ENCODE data around the gene CPE. TPM values are rescaled to one million over a fixed set of nuclear protein-coding genes. Genes with fewer than 3 reads are reported as not detected.

The CPE gene
- polyA plus RNA-seq, 1 of the 3 experiments (the other 2 are of a cell fraction): 18.2 TPM

GRCh38 chr4:165364452-165365080 is 14.2 kb upstream of the CPE start:
- no peak overlapping the region for H3K4me2 ChIP-seq
- no peaks in the 10 kb centered on the region for H3K9me2 ChIP-seq
- H3F3A ChIP-seq (replicated peaks; ENCODE audit: insufficient read depth): no peaks in the 10 kb centered on the region
- no peaks in the 10 kb centered on the region for H3K4me1 ChIP-seq (ENCODE audit: control insufficient read depth in 1 of 2, insufficient read depth in 2 of 2, low read depth in 1 of 2, low read length in 1 of 2)
- ChIA-PET POLR2A (no interaction called here), CTCF (interaction anchor here (1.6 kb wide), 1 partner anchor 13 kb away, joined by 3 read pairs; no protein-coding TSS in a partner anchor)
- no peak overlapping the region for H3K9ac ChIP-seq
- no peak overlapping the region for H2AFZ ChIP-seq (ENCODE audit: low read depth)
- no peaks in the 10 kb centered on the region for H4K20me1 ChIP-seq (ENCODE audit: insufficient read depth)
- TF ChIP-seq FOXJ3 (CRISPR knock-in tag; IDR thresholded peaks at IDR 0.05) (no peak), EZH2phosphoT487 (IDR thresholded peaks at IDR 0.05; ENCODE audit: borderline replicate concordance, low read depth) (no peak), POLR2AphosphoS5 (IDR thresholded peaks at IDR 0.05; ENCODE audit: low read depth, low read length) (no peak), NFIC (IDR thresholded peaks at IDR 0.05; ENCODE audit: borderline replicate concordance) (no peak), NRF1 (IDR thresholded peaks at IDR 0.05; ENCODE audit: low read depth, low read length) (no peak), FOXM1 (IDR thresholded peaks at IDR 0.05; ENCODE audit: low read depth) (no peak), EP300 (IDR thresholded peaks at IDR 0.05; ENCODE audit: borderline replicate concordance in 1 of 2, low read depth in 1 of 2, low read length in 1 of 2) (no peak), RFX5 (IDR thresholded peaks at IDR 0.05; ENCODE audit: low read length) (no peak), USF2 (IDR thresholded peaks at IDR 0.05; ENCODE audit: borderline replicate concordance, low read depth, low read length) (no peak)
- TF ChIP-seq, protein P1, sequence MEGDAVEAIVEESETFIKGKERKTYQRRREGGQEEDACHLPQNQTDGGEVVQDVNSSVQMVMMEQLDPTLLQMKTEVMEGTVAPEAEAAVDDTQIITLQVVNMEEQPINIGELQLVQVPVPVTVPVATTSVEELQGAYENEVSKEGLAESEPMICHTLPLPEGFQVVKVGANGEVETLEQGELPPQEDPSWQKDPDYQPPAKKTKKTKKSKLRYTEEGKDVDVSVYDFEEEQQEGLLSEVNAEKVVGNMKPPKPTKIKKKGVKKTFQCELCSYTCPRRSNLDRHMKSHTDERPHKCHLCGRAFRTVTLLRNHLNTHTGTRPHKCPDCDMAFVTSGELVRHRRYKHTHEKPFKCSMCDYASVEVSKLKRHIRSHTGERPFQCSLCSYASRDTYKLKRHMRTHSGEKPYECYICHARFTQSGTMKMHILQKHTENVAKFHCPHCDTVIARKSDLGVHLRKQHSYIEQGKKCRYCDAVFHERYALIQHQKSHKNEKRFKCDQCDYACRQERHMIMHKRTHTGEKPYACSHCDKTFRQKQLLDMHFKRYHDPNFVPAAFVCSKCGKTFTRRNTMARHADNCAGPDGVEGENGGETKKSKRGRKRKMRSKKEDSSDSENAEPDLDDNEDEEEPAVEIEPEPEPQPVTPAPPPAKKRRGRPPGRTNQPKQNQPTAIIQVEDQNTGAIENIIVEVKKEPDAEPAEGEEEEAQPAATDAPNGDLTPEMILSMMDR (IDR thresholded peaks at IDR 0.05): no peak
- TF ChIP-seq, protein P2, sequence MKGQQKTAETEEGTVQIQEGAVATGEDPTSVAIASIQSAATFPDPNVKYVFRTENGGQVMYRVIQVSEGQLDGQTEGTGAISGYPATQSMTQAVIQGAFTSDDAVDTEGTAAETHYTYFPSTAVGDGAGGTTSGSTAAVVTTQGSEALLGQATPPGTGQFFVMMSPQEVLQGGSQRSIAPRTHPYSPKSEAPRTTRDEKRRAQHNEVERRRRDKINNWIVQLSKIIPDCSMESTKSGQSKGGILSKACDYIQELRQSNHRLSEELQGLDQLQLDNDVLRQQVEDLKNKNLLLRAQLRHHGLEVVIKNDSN (IDR thresholded peaks at IDR 0.05; ENCODE audit: borderline replicate concordance, low read depth): no peak
- no peak overlapping the region for H3K27ac ChIP-seq (ENCODE audit: low read depth in 2 of 2, low read length in 1 of 2)
- H3K27me3 ChIP-seq (ENCODE audit: insufficient read depth): no peaks in the 10 kb centered on the region
- no peaks in the 10 kb centered on the region for H3K79me2 ChIP-seq (ENCODE audit: insufficient read depth)
- 63% methylated on average over 2 of the region's 2 CpGs for WGBS (ENCODE audit: low lambda C conversion rate)
- no peaks in the 10 kb centered on the region for H3K36me3 ChIP-seq (replicated peaks in 1 of 2; ENCODE audit: control insufficient read depth in 1 of 2, insufficient read depth in 2 of 2, low read length in 1 of 2)
- H3K9me3 ChIP-seq: no peaks in the 10 kb centered on the region
- H3K4me3 ChIP-seq (ENCODE audit: low read depth in 2 of 2, low read length in 1 of 2): no peak overlapping the region
- DNase-seq: no peak

DNA sequence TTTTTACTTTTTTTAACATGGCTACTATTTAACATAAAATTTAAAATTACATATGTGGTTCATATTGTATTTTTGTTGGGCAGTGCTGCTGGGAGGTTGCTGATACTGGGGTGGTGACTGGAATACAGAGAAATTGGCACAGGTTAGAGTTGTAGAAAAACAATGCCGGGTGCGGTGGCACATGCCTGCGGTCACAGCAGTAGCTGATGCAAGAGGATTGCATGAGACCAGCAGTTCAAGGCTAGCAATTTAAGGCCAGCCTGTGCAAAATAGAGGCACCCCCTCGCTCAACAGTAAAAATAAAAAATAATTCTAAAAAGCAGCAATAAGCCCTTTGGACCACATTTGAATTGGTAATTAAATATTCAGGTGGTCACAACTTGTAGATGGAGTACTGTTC is 11.8 kb upstream of the CPE start:
- Histone ChIP-seq H4K20me1 (ENCODE audit: insufficient read depth) (no peaks in the 10 kb centered on the region), H3K4me1 (ENCODE audit: control insufficient read depth in 1 of 2, insufficient read depth in 2 of 2, low read depth in 1 of 2, low read length in 1 of 2) (no peaks in the 10 kb centered on the region), H3F3A (replicated peaks; ENCODE audit: insufficient read depth) (no peaks in the 10 kb centered on the region), H3K9ac (no peak overlapping the region), H3K4me2 (no peak overlapping the region), H3K27ac (ENCODE audit: low read depth in 2 of 2, low read length in 1 of 2) (no peak overlapping the region), H3K27me3 (ENCODE audit: insufficient read depth) (no peaks in the 10 kb centered on the region), H3K79me2 (ENCODE audit: insufficient read depth) (no peaks in the 10 kb centered on the region), H3K9me2 (no peaks in the 10 kb centered on the region), H2AFZ (ENCODE audit: low read depth) (no peak overlapping the region), H3K4me3 (ENCODE audit: low read depth in 2 of 2, low read length in 1 of 2) (no peak overlapping the region), H3K36me3 (replicated peaks in 1 of 2; ENCODE audit: control insufficient read depth in 1 of 2, insufficient read depth in 2 of 2, low read length in 1 of 2) (no peaks in the 10 kb centered on the region), H3K9me3 (no peaks in the 10 kb centered on the region)
- ChIA-PET POLR2A (no interaction called here), CTCF (no interaction called here)
- TF ChIP-seq JUND (IDR thresholded peaks at IDR 0.05): no peak
- TF ChIP-seq RXRA (IDR thresholded peaks at IDR 0.05; ENCODE audit: borderline replicate concordance, low read depth): no peak
- TF ChIP-seq MAX (IDR thresholded peaks at IDR 0.05; ENCODE audit: low read depth): no peak
- TF ChIP-seq NFIC (IDR thresholded peaks at IDR 0.05; ENCODE audit: borderline replicate concordance): no peak
- no peak for TF ChIP-seq NRF1 (IDR thresholded peaks at IDR 0.05; ENCODE audit: low read depth, low read length)
- DNase-seq: no peak
- WGBS (ENCODE audit: low lambda C conversion rate): 76% methylated on average over 4 of the region's 4 CpGs
